ENCODE measurements around the gene GAS7. TPM values are rescaled to one million over a fixed set of nuclear protein-coding genes. Genes with fewer than 3 reads are reported as not detected.

Gene GAS7
- total and polyA plus RNA-seq, 10 of the 15 experiments (the other 5 are each of a cell fraction or from before 2014, with no cell fraction given): 2.3 to 53.4 (median 24.0) TPM

GRCh38 chr17:9941305-9941704 lies 257.1 kb downstream of the GAS7 start (continued):
- no peak for TF ChIP-seq NKRF (conservative IDR thresholded peaks at IDR 0.05)

GRCh38 chr17:9940841-9941240 lies 257.6 kb downstream of the GAS7 start:
- H3K27ac ChIP-seq (ENCODE audit: control insufficient read depth, insufficient read depth): no peak overlapping the region
- H3K4me3 ChIP-seq: no peak overlapping the region
- no peaks in the 10 kb centered on the region for H3K4me1 ChIP-seq (ENCODE audit: control insufficient read depth, insufficient read depth, low read length)
- no peaks in the 10 kb centered on the region; a peak in 1 of 4 replicates for H3K36me3 ChIP-seq (ENCODE audit: control insufficient read depth in 2 of 2, insufficient read depth in 2 of 2, low read length in 1 of 2)
- ChIA-PET POLR2A (no interaction called here), CTCF (interaction anchor here (1.1 kb wide), 1 partner anchor 12 kb away, joined by 4 read pairs; no protein-coding TSS in a partner anchor), RAD21 (ENCODE audit: unreplicated experiment) (no interaction called here), SMC1A (ENCODE audit: uncharacterized antibody, unreplicated experiment) (no interaction called here)
- H2AFZ ChIP-seq (ENCODE audit: control insufficient read depth, low read depth, low read length): no peak overlapping the region
- no peaks in the 10 kb centered on the region for H3K27me3 ChIP-seq (replicated peaks in 1 of 2; ENCODE audit: control insufficient read depth in 2 of 2, insufficient read depth in 2 of 2, low read length in 1 of 2)
- no peaks in the 10 kb centered on the region for H4K20me1 ChIP-seq (ENCODE audit: control insufficient read depth, insufficient read depth)
- H3K4me2 ChIP-seq (ENCODE audit: control insufficient read depth, insufficient read depth): no peak overlapping the region
- H3K79me2 ChIP-seq (ENCODE audit: control insufficient read depth, insufficient read depth, low read length): no peaks in the 10 kb centered on the region
- H3K9ac ChIP-seq (ENCODE audit: control insufficient read depth, insufficient read depth, low read length): no peak overlapping the region
- ATAC-seq (no peak), FAIRE-seq (no peak), DNase-seq (ENCODE audit: low read depth, low spot score) (no peak)
- intact Hi-C loops (cut with micrococcal nuclease; ENCODE audit: unreplicated experiment) (no loop called here), in situ Hi-C loops (cut with MboI) (no loop called here)
- BruUV-seq (replicated peaks): no TSS peak
- TF ChIP-seq MYB (IDR thresholded peaks at IDR 0.05; ENCODE audit: borderline replicate concordance, low read depth, low read length): no peak
- no peak for TF ChIP-seq TCF12 (IDR thresholded peaks at IDR 0.05; ENCODE audit: low read depth, low read length)
- TF ChIP-seq NR2C2 (IDR thresholded peaks at IDR 0.05; ENCODE audit: borderline replicate concordance, control insufficient read depth, insufficient read length, low read depth): no peak
- no peak for TF ChIP-seq CHD1 (IDR thresholded peaks at IDR 0.05; ENCODE audit: low read depth, low read length)
- WGBS (ENCODE audit: insufficient coverage, insufficient replicate concordance, low lambda C conversion rate, missing lambda C conversion rate): 60% methylated on average over 9 of the region's 9 CpGs
- H3K9me3 ChIP-seq (replicated peaks; ENCODE audit: control insufficient read depth, insufficient read depth, low read length): peaks cover 2% of the 10 kb centered on the region; the same call in 1 of the 3 replicates
